KOPT-K1 (cell line): ENCODE data around the gene ANK3.
"Not testable (repeated sequence)": the region's sequence is repeated elsewhere in the genome, so short reads cannot be mapped to it uniquely, and the experiment has no call there.

Experiments
- H3K27ac ChIP-seq: fragments of 200-600 bp; sonication (generic); 2 replicates; pipeline ENCODE4 v1.5.1; 2016; ENCODE audit warnings: antibody characterized with exemption, mild to moderate bottlenecking, low read depth, low read length; ENCODE audit not compliant: poor library complexity, severe bottlenecking
- H3K36me3 ChIP-seq: fragments of 200-600 bp; sonication (generic); 2 replicates; pipeline ENCODE4 v1.5.1; 2017; ENCODE audit warnings: antibody characterized with exemption, mild to moderate bottlenecking, low read length, moderate library complexity; ENCODE audit not compliant: insufficient read depth
- H3K9me3 ChIP-seq: fragments of 200-600 bp; sonication (generic); 2 replicates; pipeline ENCODE4 v1.5.1; 2017; ENCODE audit warnings: antibody characterized with exemption, low read length, mild to moderate bottlenecking; ENCODE audit not compliant: insufficient read depth, poor library complexity, severe bottlenecking

Gene ANK3

DNA sequence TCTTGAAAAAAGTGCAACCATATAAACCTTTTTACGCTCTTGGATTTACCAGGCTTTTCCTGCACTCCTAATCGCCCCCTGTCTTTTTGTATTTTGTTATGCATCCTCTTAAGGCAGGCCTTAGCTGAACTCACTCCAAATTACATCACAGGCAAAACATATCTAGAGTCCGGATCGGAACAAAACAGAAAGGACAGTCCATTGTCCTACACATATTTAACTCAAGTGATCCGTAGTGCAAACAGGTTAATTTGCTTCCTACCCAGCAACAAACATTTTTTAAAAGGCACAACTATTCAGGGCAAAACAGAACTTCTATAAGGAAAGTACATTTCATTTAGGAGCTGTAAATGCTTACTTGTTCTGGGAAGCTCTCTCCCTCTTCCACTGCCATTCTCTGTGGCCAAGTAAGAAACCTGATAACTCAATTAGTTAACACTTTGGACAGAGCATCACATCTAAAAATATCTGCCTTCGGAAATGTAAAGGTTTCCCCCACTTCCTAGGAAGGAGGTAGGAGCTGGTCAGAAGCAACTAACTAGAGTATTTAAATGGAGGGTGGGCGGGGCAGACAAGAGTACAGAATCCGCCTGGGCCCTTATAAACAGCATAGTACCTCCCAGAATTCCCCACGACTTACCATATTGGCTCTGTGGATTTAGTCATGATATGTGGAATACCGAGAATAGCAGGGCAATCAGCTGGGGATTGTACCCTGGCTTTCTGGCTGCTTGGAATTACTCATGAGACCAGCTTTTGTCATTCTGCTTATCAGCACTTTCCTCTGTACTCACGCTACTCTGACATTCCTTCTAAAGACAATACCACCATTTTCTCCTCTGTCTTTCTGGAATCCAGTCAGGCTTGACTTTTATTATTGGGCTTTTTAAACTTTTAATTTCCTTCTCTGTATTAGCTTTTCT is 89.5 kb downstream of the ANK3 start:
- no peak overlapping the region for H3K27ac ChIP-seq
- no peaks in the 10 kb centered on the region for H3K36me3 ChIP-seq
- H3K9me3 ChIP-seq: no peaks in the 10 kb centered on the region

DNA sequence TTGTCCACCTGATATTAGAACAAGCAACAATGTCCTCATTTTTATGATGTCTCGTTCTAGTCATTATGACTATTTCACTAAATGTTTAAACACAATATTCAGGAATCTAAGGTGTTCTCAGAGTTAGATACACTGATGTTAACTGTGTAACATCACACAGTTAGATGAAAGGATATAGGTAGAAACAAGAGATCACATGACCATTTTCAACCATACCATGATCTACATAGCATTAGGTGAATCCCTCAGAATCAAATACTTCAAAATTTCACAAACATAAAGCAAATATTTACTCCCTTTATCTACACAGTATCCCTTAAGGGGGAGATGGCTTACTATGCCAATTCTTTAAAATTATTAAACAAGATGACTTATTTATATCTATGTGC is 90.3 kb downstream of the ANK3 start:
- Histone ChIP-seq H3K27ac (no peak overlapping the region), H3K36me3 (no peaks in the 10 kb centered on the region), H3K9me3 (no peaks in the 10 kb centered on the region)

- Histone ChIP-seq H3K27ac (no peak overlapping the region), H3K9me3 (no peaks in the 10 kb centered on the region), H3K36me3 (no peaks in the 10 kb centered on the region)
These were observed 91.0 kb downstream of the ANK3 start for GRCh38 chr10:60298408-60299389.

GRCh38 chr10:60296073-60296472 is 93.6 kb downstream of the ANK3 start:
- H3K36me3 ChIP-seq: no peaks in the 10 kb centered on the region
- no peaks in the 10 kb centered on the region for H3K9me3 ChIP-seq
- no peak overlapping the region for H3K27ac ChIP-seq

GRCh38 chr10:60295028-60295937 is 94.4 kb downstream of the ANK3 start:
- Histone ChIP-seq H3K9me3 (no peaks in the 10 kb centered on the region), H3K27ac (no peak overlapping the region), H3K36me3 (no peaks in the 10 kb centered on the region)

GRCh38 chr10:60293581-60294175 is 96.0 kb downstream of the ANK3 start:
- Histone ChIP-seq H3K36me3 (no peaks in the 10 kb centered on the region), H3K27ac (no peak overlapping the region), H3K9me3 (no peaks in the 10 kb centered on the region)

DNA sequence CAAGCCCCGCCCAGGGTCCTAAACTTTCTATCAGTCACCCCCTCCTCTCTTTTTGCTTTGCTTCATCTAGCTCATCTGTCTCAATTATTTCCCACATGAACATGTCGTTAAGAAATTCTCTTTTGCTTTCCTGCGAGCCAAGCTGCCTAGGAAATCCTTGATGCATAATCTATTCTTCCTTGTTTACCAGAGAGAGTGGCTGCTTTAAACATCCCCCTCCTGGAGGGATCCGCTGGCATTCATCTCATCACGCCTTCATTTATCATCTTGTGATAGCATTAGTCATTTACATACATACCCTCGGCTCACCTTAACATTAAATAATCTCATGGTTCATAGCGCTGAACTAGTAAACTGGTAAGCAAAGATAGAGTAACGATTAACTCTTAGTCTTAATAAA is 96.7 kb downstream of the ANK3 start:
- Histone ChIP-seq H3K36me3 (no peaks in the 10 kb centered on the region), H3K27ac (no peak overlapping the region), H3K9me3 (no peaks in the 10 kb centered on the region)

GRCh38 chr10:60292536-60292935 is 97.1 kb downstream of the ANK3 start:
- not testable (repeated sequence) for H3K27ac ChIP-seq, H3K36me3 ChIP-seq

GRCh38 chr10:60291344-60291930 is 98.2 kb downstream of the ANK3 start:
- Histone ChIP-seq H3K36me3 (no peaks in the 10 kb centered on the region), H3K9me3 (no peaks in the 10 kb centered on the region), H3K27ac (no peak overlapping the region)

More at GRCh38 chr10:60292536-60292935, 97.1 kb downstream of the ANK3 start:
- H3K9me3 ChIP-seq: not testable (repeated sequence)

DNA sequence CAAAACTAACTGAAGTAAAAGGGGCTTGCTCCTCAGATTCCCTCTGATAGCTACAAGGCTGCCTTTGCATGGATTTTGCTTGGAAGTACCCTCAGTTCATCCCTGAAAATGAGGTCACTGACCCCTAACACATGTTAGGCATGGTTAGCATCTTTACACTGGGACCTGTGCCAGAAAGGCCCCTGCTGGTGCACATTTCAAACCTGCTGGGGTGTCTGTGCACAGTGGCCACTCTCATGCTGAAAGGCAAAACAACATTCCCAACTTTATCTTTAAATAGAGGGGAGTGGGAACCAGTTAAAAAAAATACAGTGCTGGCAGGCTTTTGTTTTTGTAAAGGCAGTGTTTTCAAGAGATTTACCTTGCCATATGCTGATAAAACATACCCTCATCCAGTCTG is 99.1 kb downstream of the ANK3 start:
- H3K36me3 ChIP-seq: no peaks in the 10 kb centered on the region
- H3K9me3 ChIP-seq: no peaks in the 10 kb centered on the region
- H3K27ac ChIP-seq: no peak overlapping the region

GRCh38 chr10:60289800-60290199 is 99.9 kb downstream of the ANK3 start:
- Histone ChIP-seq H3K36me3 (no peaks in the 10 kb centered on the region), H3K9me3 (no peaks in the 10 kb centered on the region), H3K27ac (no peak overlapping the region)

- H3K9me3 ChIP-seq: no peaks in the 10 kb centered on the region
- H3K27ac ChIP-seq: no peak overlapping the region
- no peaks in the 10 kb centered on the region for H3K36me3 ChIP-seq
These were observed 101.4 kb downstream of the ANK3 start for GRCh38 chr10:60288256-60288655.

DNA sequence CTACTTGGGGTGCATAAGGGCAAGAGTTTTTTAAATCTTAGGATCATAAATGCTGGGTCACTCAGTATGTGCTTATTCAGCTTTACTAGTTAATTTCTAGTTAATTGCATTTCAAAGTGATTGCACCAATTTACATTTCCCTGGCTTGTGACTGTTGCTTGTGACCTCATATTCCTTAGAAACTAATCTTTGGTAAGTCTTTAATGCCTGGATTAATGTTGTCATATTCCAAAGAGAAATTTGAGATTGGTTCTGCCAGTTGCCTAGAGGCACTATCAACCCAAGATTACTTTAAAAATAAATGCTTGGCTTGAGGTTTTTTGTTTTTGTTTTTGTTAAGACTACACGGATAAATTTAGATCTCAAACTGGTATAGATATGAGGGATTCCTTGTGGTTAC is 103.1 kb downstream of the ANK3 start:
- Histone ChIP-seq H3K36me3 (no peaks in the 10 kb centered on the region), H3K27ac (no peak overlapping the region), H3K9me3 (no peaks in the 10 kb centered on the region)

DNA sequence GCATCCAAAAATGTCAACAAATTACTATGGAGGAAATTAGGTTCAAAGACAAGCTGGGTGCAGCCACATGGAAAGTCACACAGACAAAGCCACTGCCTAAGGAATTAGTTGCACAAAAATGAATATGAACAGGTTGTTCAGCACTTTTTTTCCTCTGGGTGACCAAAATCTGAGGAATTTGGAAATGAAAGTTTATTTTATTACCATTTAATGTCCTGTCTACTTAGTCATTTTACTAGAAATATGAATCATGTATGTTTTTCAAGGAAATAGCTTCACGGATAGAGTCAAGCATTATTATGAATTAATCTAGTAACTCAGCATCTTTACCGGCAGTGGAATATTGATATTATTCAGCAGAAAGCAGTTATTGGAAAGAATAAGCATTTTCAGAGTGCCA is 106.3 kb downstream of the ANK3 start:
- Histone ChIP-seq H3K9me3 (no peaks in the 10 kb centered on the region), H3K36me3 (no peaks in the 10 kb centered on the region), H3K27ac (no peak overlapping the region)
